Measurements from ENCODE around the gene HERPUD1.

DNA sequence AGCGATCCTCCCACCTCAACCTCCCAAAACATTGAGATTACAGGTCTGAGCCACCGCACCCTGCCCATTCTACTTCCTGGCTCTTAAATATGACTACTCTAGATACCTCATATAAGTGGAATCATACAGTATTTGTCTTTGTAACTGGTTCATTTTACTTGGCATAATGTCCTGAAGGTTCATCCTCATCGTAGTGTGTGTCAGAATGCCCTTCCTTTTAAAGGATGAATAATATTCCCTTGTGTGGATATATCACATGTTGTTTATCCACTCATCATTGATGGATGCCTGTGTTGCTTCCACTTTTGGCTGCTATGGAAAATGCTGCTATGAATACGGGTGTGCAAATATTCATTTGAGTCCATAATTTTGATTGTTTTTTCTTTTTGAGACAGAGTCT, 24.1 kb downstream of the HERPUD1 start:
- TF ChIP-seq CTCF (IDR thresholded peaks at IDR 0.05) (no peak), POLR2A (IDR thresholded peaks at IDR 0.05) (no peak)

All from uterus (tissue), 2 donors.